GM12878 (cell line): Measurements from ENCODE around the gene NKIRAS2. TPM values are rescaled to one million over a fixed set of nuclear protein-coding genes. Genes with fewer than 3 reads are reported as not detected.

Experiments
- ATAC-seq: fragments of 200-7000 bp; cut with Tn5 transposase; 3 replicates; pipeline ENCODE4 v1.9.1; 2020; ENCODE audit warnings: mild to moderate bottlenecking, moderate library complexity
- BruUV-seq: library from RNA; stranded (reverse); fragments of 400-500 nt; replicated peaks from 2 replicates; lab custom pipeline; 2021; lab: Mats Ljungman, UMichigan
- CTCF ChIA-PET: fragments of 300-600 bp; sonication (Branson Sonifier 250); formaldehyde crosslinking; extraction: SDS; loops from one replicate; lab custom pipeline; 2021; ENCODE audit warnings: inconsistent platforms; lab: Yijun Ruan, JAX
- POLR2A ChIA-PET: fragments of 350-600 bp; formaldehyde crosslinking; extraction: SDS; loops from one replicate; lab custom pipeline; 2021; ENCODE audit warnings: inconsistent platforms; lab: Charles Lee
- RAD21 ChIA-PET: fragments of 300-600 bp; sonication (Branson Sonifier 250); formaldehyde crosslinking; loops from one replicate; lab custom pipeline; 2023; ENCODE audit warnings: antibody characterized with exemption; ENCODE audit not compliant: unreplicated experiment; lab: Charles Lee
- SMC1A ChIA-PET: fragments of 300-600 bp; sonication (Branson Sonifier 250); formaldehyde crosslinking; loops from one replicate; lab custom pipeline; 2023; ENCODE audit not compliant: unreplicated experiment, uncharacterized antibody; lab: Charles Lee
- DNase-seq: peaks from one replicate; pipeline ENCODE4 v3.0.0-alpha.2; 2011; ENCODE audit warnings: low read depth, low spot score
- FAIRE-seq: peaks from 3 replicates; lab custom pipeline; 2011; peaks lifted over from hg19 to GRCh38; lab: Jason Lieb, UNC
- H2AFZ ChIP-seq: 2 replicates; pipeline ENCODE4 v1.6.0; 2011; ENCODE audit warnings: low read depth, low read length, control low read depth; ENCODE audit not compliant: control insufficient read depth
- H3K27ac ChIP-seq: 2 replicates; pipeline ENCODE4 v1.5.1; 2011; ENCODE audit warnings: control low read depth; ENCODE audit not compliant: control insufficient read depth, insufficient read depth
- H3K27me3 ChIP-seq, 2 experiments: replicated peaks in 1 of 2; 2 replicates each; pipeline versions ENCODE4 v1.6.0 to v1.6.1; 2011; ENCODE audit warnings: low read length in 1 of 2; ENCODE audit not compliant: control insufficient read depth in 2 of 2, insufficient read depth in 2 of 2
- H3K36me3 ChIP-seq, 2 experiments: 2 replicates each; pipeline ENCODE4 v1.5.1; 2011; ENCODE audit warnings: low read length in 1 of 2; ENCODE audit not compliant: control insufficient read depth in 2 of 2, insufficient read depth in 2 of 2
- H3K4me1 ChIP-seq: 2 replicates; pipeline ENCODE4 v1.6.1; 2011; ENCODE audit warnings: mild to moderate bottlenecking, low read length, moderate library complexity, mixed read lengths; ENCODE audit not compliant: control insufficient read depth, insufficient read depth
- H3K4me2 ChIP-seq: 2 replicates; pipeline ENCODE4 v1.6.0; 2011; ENCODE audit warnings: control low read depth; ENCODE audit not compliant: control insufficient read depth, insufficient read depth
- H3K4me3 ChIP-seq: fragments of 200-600 bp; sonication (generic); 2 replicates; pipeline ENCODE4 v1.5.1; 2016
- H3K79me2 ChIP-seq: 2 replicates; pipeline ENCODE4 v1.6.0; 2011; ENCODE audit warnings: low read length; ENCODE audit not compliant: control insufficient read depth, insufficient read depth
- H3K9ac ChIP-seq: 2 replicates; pipeline ENCODE4 v1.8.0; 2011; ENCODE audit warnings: low read length, control low read depth, mixed read lengths; ENCODE audit not compliant: control insufficient read depth, insufficient read depth
- H3K9me3 ChIP-seq: replicated peaks from 3 replicates; pipeline ENCODE4 v1.5.1; 2011; ENCODE audit warnings: mild to moderate bottlenecking, low read length; ENCODE audit not compliant: control insufficient read depth, insufficient read depth
- H4K20me1 ChIP-seq: 2 replicates; pipeline ENCODE4 v1.6.0; 2011; ENCODE audit not compliant: control insufficient read depth, insufficient read depth
- EGR1 ChIP-seq, 2 experiments: IDR thresholded peaks; 1 replicate in 1 of 2; 2 replicates in 1 of 2; pipeline ENCODE4 v1.6.1; 2011 to 2012; ENCODE audit warnings: low read depth in 2 of 2, low read length in 2 of 2, borderline replicate concordance in 1 of 2, mild to moderate bottlenecking in 1 of 2, moderate library complexity in 1 of 2
- EP300 ChIP-seq, 2 experiments: fragments of 150-350 bp in 1 of 2; IDR thresholded peaks; 2 replicates each; pipeline ENCODE4 v1.6.1; 2011 to 2012; ENCODE audit warnings: low read depth in 2 of 2, low read length in 2 of 2, borderline replicate concordance in 1 of 2, improper control_type of control experiment in 1 of 2, inconsistent platforms in 1 of 2; ENCODE audit not compliant: control insufficient read depth in 1 of 2
- HSF1 ChIP-seq: fragments of 150-350 bp; IDR thresholded peaks from 2 replicates; pipeline ENCODE4 v1.6.1; 2014; ENCODE audit warnings: mild to moderate bottlenecking, low read depth, low read length
- NBN ChIP-seq: fragments of 450-650 bp; IDR thresholded peaks from 2 replicates; pipeline ENCODE4 v1.6.1; 2016
- PML ChIP-seq: IDR thresholded peaks from 2 replicates; pipeline ENCODE4 v1.6.1; 2012; ENCODE audit warnings: low read length, inconsistent platforms
- POLR2AphosphoS5 ChIP-seq: IDR thresholded peaks from 2 replicates; pipeline ENCODE4 v1.6.1; 2011; ENCODE audit warnings: mild to moderate bottlenecking, low read length, inconsistent platforms
- TARDBP ChIP-seq: IDR thresholded peaks from 2 replicates; pipeline ENCODE4 v1.6.1; 2016; ENCODE audit warnings: borderline replicate concordance
- ZBTB4 ChIP-seq: fragments of 450-650 bp; formaldehyde crosslinking; IDR thresholded peaks from 2 replicates; pipeline ENCODE4 v1.4.0; 2022; ENCODE audit warnings: mild to moderate bottlenecking, moderate library complexity
- WGBS: methylation state at CpG from one replicate; pipeline ENCODE4 v1.1.6; 2016; ENCODE audit warnings: low lambda C conversion rate; ENCODE audit not compliant: insufficient replicate concordance, insufficient coverage; ENCODE audit errors: missing lambda C conversion rate; 5-methylcytosine and 5-hydroxymethylcytosine counted together
- in situ Hi-C: fragments of 300-500 bp; cut with MboI; formaldehyde crosslinking; loops from 9 replicates; pipeline ENCODE4 v1.14.3; 2018; ENCODE audit warnings: mixed read lengths
- intact Hi-C: fragments of 100-400 bp; cut with micrococcal nuclease; formaldehyde crosslinking; loops from one replicate; pipeline ENCODE4 v1.14.2; 2022; ENCODE audit not compliant: unreplicated experiment
- polyA plus RNA-seq, 11 experiments: library from polyadenylated mRNA; depleted of rRNA in 4 of 11; unstranded in 6 of 11; stranded (reverse) in 5 of 11; fragments of >200 nt; fragmentation: Nextera tagmentation in 4 of 11; fragmentation: Illumina TruSeq in 1 of 11; extraction: Ambion mirVana in 4 of 11; extraction: Trizol in 1 of 11; gene quantifications; 1 replicate in 1 of 11; 2 replicates in 10 of 11; pipeline versions ENCODE4 v1.2.1 to v1.2.3, GENCODE V29; 2011 to 2016; ENCODE audit warnings: inconsistent platforms in 2 of 11, missing spikeins in 2 of 11, low read depth in 1 of 11
- total RNA-seq, 4 experiments: library from RNA; depleted of rRNA in 3 of 4; stranded (reverse); fragments of >200 nt in 3 of 4; fragmentation: Illumina TruSeq in 1 of 4; extraction: Trizol in 1 of 4; gene quantifications; 2 replicates each; pipeline versions ENCODE4 v1.2.1 to v1.2.3, GENCODE V29; 2013 to 2021

NKIRAS2 gene
- total and polyA plus RNA-seq, 10 of the 15 experiments (the other 5 are each of a cell fraction or from before 2014, with no cell fraction given): 6.4 to 49.7 (median 27.2) TPM

- no peak for ATAC-seq
- H3K4me3 ChIP-seq: no peak overlapping the region
- ChIA-PET CTCF (interaction anchor here (1.3 to 2.8 kb wide), 2 partner anchors 11 to 30 kb away, joined by 3 to 15 read pairs; no protein-coding TSS in a partner anchor), SMC1A (interaction anchor here (1.5 kb wide), 1 partner anchor 10 kb away, joined by 4 read pairs; no protein-coding TSS in a partner anchor), RAD21 (interaction anchor here (1.1 kb wide), 1 partner anchor 30 kb away, joined by 3 read pairs; no protein-coding TSS in a partner anchor), POLR2A (interaction anchor here (1.2 kb wide), 1 partner anchor 11 kb away, joined by 4 read pairs; no protein-coding TSS in a partner anchor)
- TF ChIP-seq EP300 (IDR thresholded peaks at IDR 0.05; ENCODE audit: borderline replicate concordance in 1 of 2, control insufficient read depth in 1 of 2, low read depth in 2 of 2, low read length in 2 of 2): no peak
- TF ChIP-seq NBN: no peak
- TF ChIP-seq TARDBP: no peak
- TF ChIP-seq PML: no peak
- no peak for TF ChIP-seq EGR1 (IDR thresholded peaks at IDR 0.05; ENCODE audit: borderline replicate concordance in 1 of 2, low read depth in 2 of 2, low read length in 2 of 2)
- no peak for TF ChIP-seq POLR2AphosphoS5
- no peak for TF ChIP-seq ZBTB4
- TF ChIP-seq HSF1: no peak
- peaks cover 8% of the 10 kb centered on the region; the same call in 2 of the 3 replicates for H3K9me3 ChIP-seq
- H3K4me1 ChIP-seq: no peaks in the 10 kb centered on the region
- DNase-seq: no peak
- H3K27me3 ChIP-seq: peaks cover 2 to 4% of the 10 kb centered on the region in 2 experiments
- no peak overlapping the region for H3K27ac ChIP-seq
- 27% methylated on average over 6 of the region's 6 CpGs for WGBS
- in situ Hi-C loops (no loop called here), intact Hi-C loops (no loop called here)
- no peaks in the 10 kb centered on the region for H3K79me2 ChIP-seq
- H2AFZ ChIP-seq: no peak overlapping the region
- H3K9ac ChIP-seq: no peak overlapping the region
- BruUV-seq: no TSS peak
- no peaks in the 10 kb centered on the region for H4K20me1 ChIP-seq
- no peak overlapping the region for H3K4me2 ChIP-seq
- no peaks in the 10 kb centered on the region for H3K36me3 ChIP-seq
- no peak for FAIRE-seq
Observed at GRCh38 chr17:42055496-42055895, 35.6 kb downstream of the NKIRAS2 start.
